ENCODE results near the gene CCDC90B. TPM values are rescaled to one million over a fixed set of nuclear protein-coding genes. Genes with fewer than 3 reads are reported as not detected.
A peak's percentile ranks its signal among the peaks of the same experiment; 100 is the strongest.

CCDC90B gene
- total RNA-seq, 1 experiment from 2014 or later: 51.2 TPM

DNA sequence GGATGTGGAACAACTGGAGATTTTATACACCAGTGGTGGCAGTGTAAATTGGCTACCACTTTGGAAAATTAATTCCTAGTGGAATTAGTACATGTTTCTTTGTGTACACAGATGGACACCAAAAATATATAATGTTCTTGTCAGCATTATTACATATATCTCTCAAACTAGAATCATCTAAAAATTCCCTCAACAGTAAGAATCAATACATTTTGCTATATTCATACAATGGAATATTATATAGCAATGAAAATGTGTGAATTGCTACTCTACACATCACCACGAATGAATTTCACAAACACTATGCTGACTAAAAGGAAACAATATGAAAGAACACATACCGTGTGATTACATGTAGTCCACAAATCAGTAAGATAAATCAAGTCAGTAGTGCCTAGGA lies 33.9 kb downstream of the CCDC90B start:
- CTCF ChIA-PET: no interaction called here
- intact Hi-C loops (cut with micrococcal nuclease; ENCODE audit: unreplicated experiment): loop anchor here (5.0 to 10.0 kb wide), 2 partner anchors 385 to 517 kb away; partner anchors contain the start of gene FAM181B
- no peaks in the 10 kb centered on the region for H3K27me3 ChIP-seq (replicated peaks; ENCODE audit: insufficient read depth, low read depth, low read length, poor library complexity)
- H3K4me3 ChIP-seq (ENCODE audit: low read depth, low read length, poor library complexity, severe bottlenecking): no peak overlapping the region
- DNase-seq (ENCODE audit: low spot score): no peak
- H3K36me3 ChIP-seq (ENCODE audit: insufficient read depth, low read length, poor library complexity, severe bottlenecking): no peaks in the 10 kb centered on the region
- POLR2A ChIA-PET (ENCODE audit: low non-redundant PET): no interaction called here
- TF ChIP-seq EZH2 (IDR thresholded peaks at IDR 0.05; ENCODE audit: borderline replicate concordance, low read depth, low read length, poor library complexity, severe bottlenecking): no peak
- no peak for TF ChIP-seq CTCF (conservative IDR thresholded peaks at IDR 0.05; ENCODE audit: low read depth, low read length)
- H3K9me3 ChIP-seq (ENCODE audit: low read depth, low read length, poor library complexity, severe bottlenecking): no peaks in the 10 kb centered on the region
- H3K4me1 ChIP-seq (ENCODE audit: insufficient read depth, low read length, poor library complexity, severe bottlenecking): no peaks in the 10 kb centered on the region
- no TSS peak for BruUV-seq (replicated peaks)
- no peak overlapping the region for H3K27ac ChIP-seq (ENCODE audit: low read depth, low read length, poor library complexity, severe bottlenecking)

- BruUV-seq (replicated peaks): no TSS peak
- Histone ChIP-seq H3K9me3 (ENCODE audit: low read depth, low read length, poor library complexity, severe bottlenecking) (no peaks in the 10 kb centered on the region), H3K4me3 (ENCODE audit: low read depth, low read length, poor library complexity, severe bottlenecking) (no peak overlapping the region), H3K27me3 (replicated peaks; ENCODE audit: insufficient read depth, low read depth, low read length, poor library complexity) (no peaks in the 10 kb centered on the region), H3K27ac (ENCODE audit: low read depth, low read length, poor library complexity, severe bottlenecking) (no peak overlapping the region), H3K36me3 (ENCODE audit: insufficient read depth, low read length, poor library complexity, severe bottlenecking) (no peaks in the 10 kb centered on the region), H3K4me1 (ENCODE audit: insufficient read depth, low read length, poor library complexity, severe bottlenecking) (no peaks in the 10 kb centered on the region)
- POLR2A ChIA-PET (ENCODE audit: low non-redundant PET): no interaction called here
- CTCF ChIA-PET: interaction anchor here (0.6 to 1.0 kb wide), 7 partner anchors 24 to 562 kb away, joined by 3 to 8 read pairs (median 3); no protein-coding TSS in a partner anchor
- TF ChIP-seq EZH2 (IDR thresholded peaks at IDR 0.05; ENCODE audit: borderline replicate concordance, low read depth, low read length, poor library complexity, severe bottlenecking) (no peak), CTCF (conservative IDR thresholded peaks at IDR 0.05; ENCODE audit: low read depth, low read length) (peak; percentile 81)
- intact Hi-C loops (cut with micrococcal nuclease; ENCODE audit: unreplicated experiment): loop anchor here (2.0 to 10.0 kb wide), 3 partner anchors 343 to 515 kb away; partner anchors contain the start of gene FAM181B
- DNase-seq (ENCODE audit: low spot score): peak; percentile 68
Observed at GRCh38 chr11:83249972-83250593, 36.1 kb downstream of the CCDC90B start.

DNA sequence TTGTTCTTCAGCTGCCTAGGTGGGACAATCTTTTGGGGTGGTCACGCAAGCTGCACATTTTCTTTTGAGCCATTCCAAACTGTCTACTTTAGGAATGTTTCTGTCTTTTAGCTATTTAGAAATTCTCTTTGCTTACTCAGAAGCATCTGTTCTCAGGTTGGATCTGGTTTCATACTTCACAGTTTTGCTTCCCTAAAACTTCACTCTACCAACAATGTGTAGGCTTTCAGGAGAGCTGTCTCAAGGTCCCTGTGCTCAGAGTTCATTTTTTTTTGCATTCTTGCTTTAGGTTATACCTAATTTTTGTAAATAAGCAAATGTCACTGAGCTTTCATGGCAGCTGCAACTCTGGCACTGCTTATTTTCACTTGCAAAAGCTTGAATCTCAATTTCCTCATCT lies 36.7 kb downstream of the CCDC90B start:
- Histone ChIP-seq H3K4me3 (ENCODE audit: low read depth, low read length, poor library complexity, severe bottlenecking) (no peak overlapping the region), H3K4me1 (ENCODE audit: insufficient read depth, low read length, poor library complexity, severe bottlenecking) (no peaks in the 10 kb centered on the region), H3K36me3 (ENCODE audit: insufficient read depth, low read length, poor library complexity, severe bottlenecking) (no peaks in the 10 kb centered on the region), H3K27me3 (replicated peaks; ENCODE audit: insufficient read depth, low read depth, low read length, poor library complexity) (no peaks in the 10 kb centered on the region), H3K9me3 (ENCODE audit: low read depth, low read length, poor library complexity, severe bottlenecking) (no peaks in the 10 kb centered on the region), H3K27ac (ENCODE audit: low read depth, low read length, poor library complexity, severe bottlenecking) (no peak overlapping the region)
- TF ChIP-seq EZH2 (IDR thresholded peaks at IDR 0.05; ENCODE audit: borderline replicate concordance, low read depth, low read length, poor library complexity, severe bottlenecking): no peak
- TF ChIP-seq CTCF (conservative IDR thresholded peaks at IDR 0.05; ENCODE audit: low read depth, low read length): no peak
- DNase-seq (ENCODE audit: low spot score): no peak
- intact Hi-C loops (cut with micrococcal nuclease; ENCODE audit: unreplicated experiment): no loop called here
- BruUV-seq (replicated peaks): no TSS peak
- CTCF ChIA-PET: interaction anchor here (0.6 to 1.0 kb wide), 5 partner anchors 23 to 561 kb away, joined by 3 read pairs; no protein-coding TSS in a partner anchor
- POLR2A ChIA-PET (ENCODE audit: low non-redundant PET): no interaction called here
